ENCODE results near the gene TALDO1. TPM values are rescaled to one million over a fixed set of nuclear protein-coding genes. Genes with fewer than 3 reads are reported as not detected.

Gene TALDO1
- polyA plus RNA-seq, 1 of the 3 experiments (the other 2 are of a cell fraction), result 103 TPM

GRCh38 chr11:812390-812789 lies 65.1 kb downstream of the TALDO1 start (continued):
- TF ChIP-seq EZH2phosphoT487 (IDR thresholded peaks at IDR 0.05; ENCODE audit: borderline replicate concordance, low read depth), result no peak

- Histone ChIP-seq H3K4me2 (no peak overlapping the region), H3K27ac (ENCODE audit: low read depth in 2 of 2, low read length in 1 of 2) (no peak overlapping the region), H3K9ac (no peak overlapping the region), H3K79me2 (ENCODE audit: insufficient read depth) (peaks cover 44% of the 10 kb centered on the region), H3K9me2 (no peaks in the 10 kb centered on the region), H3K9me3 (no peaks in the 10 kb centered on the region), H3K4me1 (ENCODE audit: control insufficient read depth in 1 of 2, insufficient read depth in 2 of 2, low read depth in 1 of 2, low read length in 1 of 2) (peaks cover 6 to 19% of the 10 kb centered on the region in 2 experiments; a peak in 2 of 4 replicates), H2AFZ (ENCODE audit: low read depth) (no peak overlapping the region), H3F3A (replicated peaks; ENCODE audit: insufficient read depth) (peaks cover 37% of the 10 kb centered on the region), H3K4me3 (ENCODE audit: low read depth in 2 of 2, low read length in 1 of 2) (no peak overlapping the region), H3K36me3 (replicated peaks in 1 of 2; ENCODE audit: control insufficient read depth in 1 of 2, insufficient read depth in 2 of 2, low read length in 1 of 2) (peaks cover 27 to 28% of the 10 kb centered on the region in 2 experiments), H4K20me1 (ENCODE audit: insufficient read depth) (peaks cover 30% of the 10 kb centered on the region), H3K27me3 (ENCODE audit: insufficient read depth) (no peaks in the 10 kb centered on the region)
- DNase-seq, result no peak
- WGBS (ENCODE audit: low lambda C conversion rate), result 88% methylated on average over 4 of the region's 6 CpGs
- POLR2A ChIA-PET, result no interaction called here
- TF ChIP-seq MXI1 (IDR thresholded peaks at IDR 0.05; ENCODE audit: low read depth, low read length), result no peak
- no peak for TF ChIP-seq NRF1 (IDR thresholded peaks at IDR 0.05; ENCODE audit: low read depth, low read length)
- no peak for TF ChIP-seq RAD21 (IDR thresholded peaks at IDR 0.05; ENCODE audit: low read length)
- TF ChIP-seq FOXJ3 (CRISPR knock-in tag; IDR thresholded peaks at IDR 0.05), result no peak
- TF ChIP-seq MAX (IDR thresholded peaks at IDR 0.05; ENCODE audit: low read depth), result no peak
- TF ChIP-seq GABPA (IDR thresholded peaks at IDR 0.05; ENCODE audit: low read depth), result no peak
- no peak for TF ChIP-seq NFIC (IDR thresholded peaks at IDR 0.05; ENCODE audit: borderline replicate concordance)
- no peak for TF ChIP-seq USF2 (IDR thresholded peaks at IDR 0.05; ENCODE audit: borderline replicate concordance, low read depth, low read length)
- no peak for TF ChIP-seq MEF2A (IDR thresholded peaks at IDR 0.05; ENCODE audit: borderline replicate concordance, low read depth)
- no peak for TF ChIP-seq EZH2phosphoT487 (IDR thresholded peaks at IDR 0.05; ENCODE audit: borderline replicate concordance, low read depth)
- no peak for TF ChIP-seq IRF3 (IDR thresholded peaks at IDR 0.05; ENCODE audit: low read depth, low read length)
- no peak for TF ChIP-seq GATA2 (CRISPR knock-in tag; IDR thresholded peaks at IDR 0.05)
- TF ChIP-seq TAF1 (IDR thresholded peaks at IDR 0.05; ENCODE audit: borderline replicate concordance, low read depth, low read length), result no peak
- CTCF ChIA-PET, result interaction anchor here (1.1 kb wide), 1 partner anchor 86 kb away, joined by 3 read pairs; no protein-coding TSS in a partner anchor
These were observed 65.8 kb downstream of the TALDO1 start for GRCh38 chr11:813072-813455.

Measured in SK-N-SH (cell line).